H9 (cell line): Measurements from ENCODE around the gene ZNF329. TPM values are rescaled to one million over a fixed set of nuclear protein-coding genes. Genes with fewer than 3 reads are reported as not detected.

ENCODE experiments used
- DNase-seq: peaks from one replicate; pipeline ENCODE4 v3.0.0-alpha.2; 2017
- H2AFZ ChIP-seq: one replicate; pipeline ENCODE4 v1.6.1; 2013; ENCODE audit warnings: mild to moderate bottlenecking, low read length, control low read depth, moderate library complexity
- H2AK5ac ChIP-seq: 2 replicates; pipeline ENCODE4 v1.6.1; 2013; ENCODE audit warnings: low read length, control low read depth, mixed read lengths; ENCODE audit not compliant: insufficient read length
- H2BK120ac ChIP-seq: one replicate; pipeline ENCODE4 v1.6.1; 2013; ENCODE audit warnings: low read depth, mild to moderate bottlenecking, low read length, control low read depth, inconsistent platforms; ENCODE audit not compliant: poor library complexity, severe bottlenecking
- H2BK12ac ChIP-seq: 2 replicates; pipeline ENCODE4 v1.6.1; 2013; ENCODE audit warnings: low read length, control low read depth, mixed read lengths, low read depth; ENCODE audit not compliant: insufficient read length
- H2BK15ac ChIP-seq: 2 replicates; pipeline ENCODE4 v1.6.1; 2013; ENCODE audit warnings: low read depth, low read length, control low read depth
- H2BK20ac ChIP-seq: one replicate; pipeline ENCODE4 v1.6.1; 2013; ENCODE audit warnings: low read depth, mild to moderate bottlenecking, low read length, control low read depth, inconsistent platforms; ENCODE audit not compliant: poor library complexity, severe bottlenecking
- H2BK5ac ChIP-seq: 2 replicates; pipeline ENCODE4 v1.6.1; 2013; ENCODE audit warnings: low read length, control low read depth, mixed read lengths; ENCODE audit not compliant: insufficient read length
- H3K14ac ChIP-seq: 2 replicates; pipeline ENCODE4 v1.6.1; 2013; ENCODE audit warnings: low read length, control low read depth; ENCODE audit not compliant: insufficient read depth
- H3K18ac ChIP-seq: 2 replicates; pipeline ENCODE4 v1.6.1; 2013; ENCODE audit warnings: low read depth, mild to moderate bottlenecking, mixed read lengths, low read length, control low read depth; ENCODE audit not compliant: insufficient read length
- H3K23ac ChIP-seq: 2 replicates; pipeline ENCODE4 v1.6.1; 2013; ENCODE audit warnings: low read length, control low read depth, mixed read lengths, low read depth; ENCODE audit not compliant: insufficient read length
- H3K23me2 ChIP-seq: 2 replicates; pipeline ENCODE4 v1.6.1; 2013; ENCODE audit warnings: low read depth, mild to moderate bottlenecking, mixed read lengths, low read length, control low read depth; ENCODE audit not compliant: insufficient read length, poor library complexity, severe bottlenecking
- H3K27ac ChIP-seq: 2 replicates; pipeline ENCODE4 v1.5.1; 2013; ENCODE audit warnings: low read length, control low read depth, mixed read lengths, low read depth; ENCODE audit not compliant: insufficient read length
- H3K27me3 ChIP-seq: 2 replicates; pipeline ENCODE4 v1.6.1; 2013; ENCODE audit warnings: low read length, control low read depth, inconsistent platforms; ENCODE audit not compliant: insufficient read depth
- H3K4ac ChIP-seq: 2 replicates; pipeline ENCODE4 v1.6.1; 2013; ENCODE audit warnings: low read depth, mild to moderate bottlenecking, control low read depth, inconsistent platforms, low read length, moderate library complexity
- H3K4me1 ChIP-seq: 2 replicates; pipeline ENCODE4 v1.6.1; 2013; ENCODE audit warnings: low read length, control low read depth, inconsistent platforms; ENCODE audit not compliant: insufficient read depth
- H3K4me2 ChIP-seq: 2 replicates; pipeline ENCODE4 v1.6.1; 2013; ENCODE audit warnings: low read length, control low read depth, mixed read lengths; ENCODE audit not compliant: insufficient read length, insufficient read depth
- H3K56ac ChIP-seq: 2 replicates; pipeline ENCODE4 v1.6.1; 2013; ENCODE audit warnings: low read depth, mild to moderate bottlenecking, mixed read lengths, low read length, control low read depth; ENCODE audit not compliant: insufficient read length
- H3K79me1 ChIP-seq: 2 replicates; pipeline ENCODE4 v1.6.1; 2013; ENCODE audit warnings: low read depth, mild to moderate bottlenecking, moderate library complexity, low read length, control low read depth, inconsistent platforms; ENCODE audit not compliant: insufficient read depth, poor library complexity, severe bottlenecking
- H3K79me2 ChIP-seq: 2 replicates; pipeline ENCODE4 v1.6.1; 2013; ENCODE audit warnings: low read length, control low read depth, inconsistent platforms; ENCODE audit not compliant: insufficient read depth
- H3K9ac ChIP-seq: 2 replicates; pipeline ENCODE4 v1.6.1; 2013; ENCODE audit warnings: low read length, control low read depth, mixed read lengths; ENCODE audit not compliant: insufficient read length; ENCODE audit errors: extremely low read depth
- H3K9me3 ChIP-seq: one replicate; pipeline ENCODE4 v1.6.1; 2013; ENCODE audit warnings: low read depth, low read length, inconsistent platforms; ENCODE audit not compliant: control insufficient read depth
- H3T11ph ChIP-seq: one replicate; pipeline ENCODE4 v1.6.1; 2013; ENCODE audit warnings: mild to moderate bottlenecking, low read length, control low read depth, inconsistent platforms
- H4K20me1 ChIP-seq: one replicate; pipeline ENCODE4 v1.6.1; 2013; ENCODE audit not compliant: control insufficient read depth, insufficient read length, insufficient read depth
- H4K5ac ChIP-seq: 2 replicates; pipeline ENCODE4 v1.6.1; 2013; ENCODE audit warnings: low read depth, mild to moderate bottlenecking, mixed read lengths, low read length, control low read depth; ENCODE audit not compliant: insufficient read length
- H4K8ac ChIP-seq: replicated peaks from 2 replicates; pipeline ENCODE4 v1.6.1; 2013; ENCODE audit warnings: low read length, control low read depth, mixed read lengths, low read depth; ENCODE audit not compliant: insufficient read length
- H4K91ac ChIP-seq: 2 replicates; pipeline ENCODE4 v1.6.1; 2013; ENCODE audit warnings: low read depth, mild to moderate bottlenecking, moderate library complexity, mixed read lengths, low read length, control low read depth; ENCODE audit not compliant: insufficient read length
- H3K27ac Mint-ChIP-seq, 3 experiments: 2 replicates in 2 of 3; 3 replicates in 1 of 3; pipeline ENCODE4 v1.8.0; 2020 to 2021; ENCODE audit warnings: mixed read lengths in 3 of 3, mild to moderate bottlenecking in 1 of 3, moderate library complexity in 1 of 3
- H3K27me3 Mint-ChIP-seq: 2 replicates; pipeline ENCODE4 v1.8.0; 2021; ENCODE audit warnings: low read depth, mild to moderate bottlenecking, moderate library complexity, mixed read lengths
- H3K36me3 Mint-ChIP-seq, 3 experiments: 2 replicates in 2 of 3; 3 replicates in 1 of 3; pipeline ENCODE4 v1.8.0; 2020 to 2021; ENCODE audit warnings: low read depth in 3 of 3, mixed read lengths in 3 of 3; ENCODE audit not compliant: insufficient read depth in 1 of 3
- H3K4me1 Mint-ChIP-seq, 2 experiments: 2 replicates each; pipeline ENCODE4 v1.8.0; 2020; ENCODE audit warnings: mixed read lengths in 2 of 2
- H3K4me3 Mint-ChIP-seq, 2 experiments: 2 replicates in 1 of 2; 3 replicates in 1 of 2; pipeline ENCODE4 v1.8.0; 2020 to 2021; ENCODE audit warnings: mild to moderate bottlenecking in 2 of 2, mixed read lengths in 2 of 2, moderate library complexity in 1 of 2
- H3K9me3 Mint-ChIP-seq, 2 experiments: 2 replicates in 1 of 2; 3 replicates in 1 of 2; pipeline ENCODE4 v1.8.0; 2020; ENCODE audit warnings: mild to moderate bottlenecking in 2 of 2, mixed read lengths in 2 of 2, moderate library complexity in 1 of 2
- CTCF ChIP-seq: fragments of 200-600 bp; sonication (generic); conservative IDR thresholded peaks from 3 replicates; pipeline ENCODE4 v1.8.0; 2021; ENCODE audit warnings: antibody characterized with exemption, mild to moderate bottlenecking
- WGBS: extraction: QIAGEN DNeasy Blood & Tissue Kit; methylation state at CpG from one replicate; pipeline ENCODE4 v1.1.7; 2013; ENCODE audit warnings: missing lambda C conversion rate, low lambda C conversion rate, mixed read lengths; ENCODE audit not compliant: insufficient read length; ENCODE audit errors: extremely low coverage; 5-methylcytosine and 5-hydroxymethylcytosine counted together
- total RNA-seq: library from RNA; stranded (reverse); gene quantifications from 2 replicates; pipeline ENCODE4 v1.2.1, GENCODE V29; 2021

The ZNF329 gene
- total RNA-seq, 1 experiment from 2014 or later = 12.1 TPM

- H3K4me3 Mint-ChIP-seq = no peak overlapping the region
These were observed 32.6 kb downstream of the ZNF329 start for GRCh38 chr19:58117841-58118575.

More at GRCh38 chr19:58117841-58118575, 32.6 kb downstream of the ZNF329 start:
- Histone ChIP-seq H3K14ac (peak overlapping the region; percentile 80; the same call in 1 of the 2 replicates), H2BK15ac (no peak overlapping the region), H3K27me3 (no peaks in the 10 kb centered on the region), H2BK20ac (no peak overlapping the region), H3K23ac (no peak overlapping the region), H2BK12ac (no peak overlapping the region), H2AFZ (no peak overlapping the region), H3T11ph (no peak overlapping the region), H4K5ac (no peak overlapping the region), H2AK5ac (no peak overlapping the region), H4K91ac (no peak overlapping the region), H3K79me1 (no peaks in the 10 kb centered on the region), H3K9me3 (peaks cover 81% of the 10 kb centered on the region), H3K56ac (no peak overlapping the region), H3K18ac (peak overlapping the region; percentile 50), H3K4ac (no peak overlapping the region; the same call in 1 of the 2 replicates), H2BK5ac (no peak overlapping the region), H3K4me2 (no peak overlapping the region), H3K9ac (no peak overlapping the region), H4K8ac (no peak overlapping the region), H3K4me1 (no peaks in the 10 kb centered on the region), H4K20me1 (no peaks in the 10 kb centered on the region), H2BK120ac (no peak overlapping the region), H3K27ac (no peak overlapping the region), H3K79me2 (no peaks in the 10 kb centered on the region), H3K23me2 (no peaks in the 10 kb centered on the region)
- Mint-ChIP-seq H3K27ac (no peak overlapping the region), H3K9me3 (peaks cover 84 to 88% of the 10 kb centered on the region in 2 experiments), H3K36me3 (peaks cover 17 to 46% (median 26%) of the 10 kb centered on the region in 3 experiments), H3K4me1 (no peaks in the 10 kb centered on the region), H3K27me3 (peaks cover 15% of the 10 kb centered on the region)
- TF ChIP-seq CTCF = no peak
- WGBS = no CpG with 5 or more reads among the region's 77 CpGs
- no peak for DNase-seq
